COR-L47 (cell line): ENCODE data around the gene FBXW4.

ENCODE experiments used
- DNase-seq: peaks from one replicate; lab custom pipeline; 2025; lab: John Stamatoyannopoulos, UW

Gene FBXW4

GRCh38 chr10:101580486-101581399 lies 114.2 kb downstream of the FBXW4 start:
- no peak for DNase-seq

- no peak for DNase-seq
These were observed 115.5 kb downstream of the FBXW4 start for GRCh38 chr10:101579516-101579870.

- no peak for DNase-seq
These were observed 116.0 kb downstream of the FBXW4 start for GRCh38 chr10:101578803-101579515.

- no peak for DNase-seq
These were observed 116.8 kb downstream of the FBXW4 start for GRCh38 chr10:101578192-101578591.

- DNase-seq = no peak
These were observed 117.7 kb downstream of the FBXW4 start for GRCh38 chr10:101577121-101577871.

GRCh38 chr10:101576211-101576863 lies 118.6 kb downstream of the FBXW4 start:
- no peak for DNase-seq

GRCh38 chr10:101575580-101576210 lies 119.3 kb downstream of the FBXW4 start:
- DNase-seq = no peak

- DNase-seq = no peak
These were observed 119.9 kb downstream of the FBXW4 start for GRCh38 chr10:101575091-101575490.

GRCh38 chr10:101573885-101574753 lies 120.9 kb downstream of the FBXW4 start:
- DNase-seq = no peak

- no peak for DNase-seq
These were observed 122.2 kb downstream of the FBXW4 start for GRCh38 chr10:101572785-101573184.

- DNase-seq = no peak
These were observed 122.8 kb downstream of the FBXW4 start for GRCh38 chr10:101572126-101572525.

GRCh38 chr10:101571271-101571925 lies 123.6 kb downstream of the FBXW4 start:
- no peak for DNase-seq

GRCh38 chr10:101570428-101571270 lies 124.3 kb downstream of the FBXW4 start:
- no peak for DNase-seq

- DNase-seq = peak; percentile 45
These were observed 125.1 kb downstream of the FBXW4 start for GRCh38 chr10:101569622-101570427.

GRCh38 chr10:101569323-101569621 lies 125.7 kb downstream of the FBXW4 start:
- no peak for DNase-seq

- DNase-seq = no peak
These were observed 126.8 kb downstream of the FBXW4 start for GRCh38 chr10:101568054-101568745.

GRCh38 chr10:101567165-101568006 lies 127.6 kb downstream of the FBXW4 start:
- DNase-seq = no peak
